B cell (primary cell): ENCODE data around the gene AGPAT3. TPM values are rescaled to one million over a fixed set of nuclear protein-coding genes. Genes with fewer than 3 reads are reported as not detected.

Experiments used
- ATAC-seq: fragments of 200-7000 bp; cut with Tn5 transposase; one replicate; pipeline ENCODE4 v1.10.0; 2021; ENCODE audit warnings: low read depth, mild to moderate bottlenecking, moderate number of reproducible peaks, moderate library complexity
- CTCF ChIA-PET: fragments of 350-600 bp; sonication (Branson Sonifier 250); formaldehyde crosslinking; loops from one replicate; lab custom pipeline; 2021; ENCODE audit warnings: antibody characterized with exemption, inconsistent platforms; lab: Charles Lee
- POLR2A ChIA-PET: fragments of 350-600 bp; sonication (Branson Sonifier 250); formaldehyde crosslinking; loops from one replicate; lab custom pipeline; 2021; ENCODE audit warnings: antibody characterized with exemption; lab: Charles Lee
- DNase-seq: peaks from one replicate; pipeline ENCODE4 v3.0.0; 2013
- H2AFZ ChIP-seq: 2 replicates; pipeline ENCODE4 v1.6.1; 2012; ENCODE audit warnings: mild to moderate bottlenecking, low read depth, low read length; ENCODE audit not compliant: insufficient read depth, poor library complexity, severe bottlenecking
- H3K27ac ChIP-seq, 2 donors: 1 replicate in 1 of 2; 2 replicates in 1 of 2; pipeline ENCODE4 v1.5.1; 2012 to 2013; ENCODE audit warnings: low read length in 2 of 2, mild to moderate bottlenecking in 2 of 2, moderate library complexity in 1 of 2
- H3K27me3 ChIP-seq, 4 experiments: fragments of 200-600 bp in 1 of 4; sonication (generic) in 1 of 4; replicated peaks in 1 of 4; 1 replicate in 2 of 4; 2 replicates in 2 of 4; pipeline versions ENCODE4 v1.6.1 to v1.7.0; 2013 to 2016; ENCODE audit warnings: low read length in 3 of 4, mild to moderate bottlenecking in 2 of 4, mixed read lengths in 1 of 4, moderate library complexity in 1 of 4; ENCODE audit not compliant: insufficient read depth in 4 of 4, control insufficient read depth in 3 of 4; ENCODE audit errors: control extremely low read depth in 1 of 4
- H3K36me3 ChIP-seq, 2 experiments: replicated peaks in 1 of 2; 1 replicate in 1 of 2; 2 replicates in 1 of 2; pipeline versions ENCODE4 v1.6.1 to v1.7.1; 2013; ENCODE audit warnings: low read length in 1 of 2; ENCODE audit not compliant: insufficient read depth in 2 of 2, control insufficient read depth in 1 of 2; ENCODE audit errors: control extremely low read depth in 1 of 2, extremely low read depth in 1 of 2
- H3K4me1 ChIP-seq, 2 donors: fragments of 200-600 bp in 1 of 2; sonication (generic) in 1 of 2; 1 replicate in 1 of 2; 2 replicates in 1 of 2; pipeline versions ENCODE4 v1.5.1 to v1.6.1; 2013 to 2017; ENCODE audit warnings: low read length in 2 of 2; ENCODE audit not compliant: control insufficient read depth in 2 of 2, insufficient read depth in 2 of 2
- H3K4me2 ChIP-seq: replicated peaks from 2 replicates; pipeline ENCODE3; 2012; ENCODE audit warnings: mild to moderate bottlenecking, low read depth, low read length; ENCODE audit not compliant: poor library complexity, severe bottlenecking
- H3K4me3 ChIP-seq, 5 experiments: fragments of 200-600 bp in 1 of 5; sonication (generic) in 1 of 5; 1 replicate in 3 of 5; 2 replicates in 2 of 5; pipeline versions ENCODE4 v1.5.1 to v1.7.0; 2011 to 2016; ENCODE audit warnings: low read length in 4 of 5, mild to moderate bottlenecking in 4 of 5, low read depth in 2 of 5, control low read depth in 1 of 5, moderate library complexity in 1 of 5; ENCODE audit not compliant: insufficient read depth in 1 of 5; ENCODE audit errors: control extremely low read depth in 1 of 5, extremely low read depth in 1 of 5
- H3K79me2 ChIP-seq: fragments of 200-600 bp; sonication (generic); one replicate; pipeline ENCODE4 v1.6.0; 2016; ENCODE audit warnings: low read length; ENCODE audit not compliant: control insufficient read depth, insufficient read depth
- H3K9ac ChIP-seq: fragments of 200-600 bp; sonication (generic); 2 replicates; pipeline ENCODE4 v1.6.1; 2017; ENCODE audit warnings: mild to moderate bottlenecking, low read length, moderate library complexity
- H3K9me3 ChIP-seq, 3 donors: one replicate each; pipeline versions ENCODE4 v1.6.1 to v1.7.1; 2013; ENCODE audit warnings: low read length in 2 of 3; ENCODE audit not compliant: control insufficient read depth in 2 of 3, insufficient read depth in 1 of 3; ENCODE audit errors: control extremely low read depth in 1 of 3
- H4K20me1 ChIP-seq: 2 replicates; pipeline ENCODE4 v1.6.0; 2012; ENCODE audit warnings: mild to moderate bottlenecking, low read length; ENCODE audit not compliant: insufficient read depth, control insufficient read depth, poor library complexity, severe bottlenecking
- H3K27ac Mint-ChIP-seq: one replicate; pipeline ENCODE4 v1.8.0; 2021; ENCODE audit warnings: mixed read lengths
- H3K27me3 Mint-ChIP-seq: one replicate; pipeline ENCODE4 v1.8.0; 2021; ENCODE audit warnings: mixed read lengths
- H3K4me1 Mint-ChIP-seq: one replicate; pipeline ENCODE4 v1.8.0; 2021; ENCODE audit warnings: mixed read lengths
- H3K4me3 Mint-ChIP-seq: one replicate; pipeline ENCODE4 v1.8.0; 2021; ENCODE audit warnings: mixed read lengths
- H3K9me3 Mint-ChIP-seq: one replicate; pipeline ENCODE4 v1.8.0; 2022; ENCODE audit warnings: mixed read lengths; ENCODE audit not compliant: insufficient read depth
- CTCF ChIP-seq: fragments of 200-600 bp; IDR thresholded peaks from one replicate; pipeline ENCODE4 v1.8.0; 2022; ENCODE audit warnings: antibody characterized with exemption, mild to moderate bottlenecking
- EZH2 ChIP-seq: IDR thresholded peaks from 2 replicates; pipeline ENCODE4 v1.6.1; 2012; ENCODE audit warnings: borderline replicate concordance, low read depth, mild to moderate bottlenecking, moderate library complexity, low read length; ENCODE audit not compliant: insufficient read depth, poor library complexity, severe bottlenecking
- WGBS: methylation state at CpG from one replicate; pipeline ENCODE4 v1.1.5; 2013; ENCODE audit warnings: missing lambda C conversion rate; ENCODE audit not compliant: insufficient coverage; 5-methylcytosine and 5-hydroxymethylcytosine counted together
- intact Hi-C: fragments of 100-400 bp; cut with micrococcal nuclease; formaldehyde crosslinking; loops from one replicate; pipeline ENCODE4 v1.10.0; 2022
- polyA plus RNA-seq: library from polyadenylated mRNA; depleted of rRNA; stranded (reverse); fragments of >200 nt; gene quantifications from 2 replicates; pipeline ENCODE4 v1.2.3, GENCODE V29; 2012
- total RNA-seq, 2 donors: library from RNA; stranded (reverse); fragments of 120-200 nt in 1 of 2; gene quantifications; 1 replicate in 1 of 2; 2 replicates in 1 of 2; pipeline versions ENCODE4 v1.2.3 to v1.2.4, GENCODE V29; 2013 to 2022

The AGPAT3 gene
- total and polyA plus RNA-seq, 2 donors (not counting 1 experiment from before 2014, with no cell fraction given): 14.3 to 49.3 TPM

DNA sequence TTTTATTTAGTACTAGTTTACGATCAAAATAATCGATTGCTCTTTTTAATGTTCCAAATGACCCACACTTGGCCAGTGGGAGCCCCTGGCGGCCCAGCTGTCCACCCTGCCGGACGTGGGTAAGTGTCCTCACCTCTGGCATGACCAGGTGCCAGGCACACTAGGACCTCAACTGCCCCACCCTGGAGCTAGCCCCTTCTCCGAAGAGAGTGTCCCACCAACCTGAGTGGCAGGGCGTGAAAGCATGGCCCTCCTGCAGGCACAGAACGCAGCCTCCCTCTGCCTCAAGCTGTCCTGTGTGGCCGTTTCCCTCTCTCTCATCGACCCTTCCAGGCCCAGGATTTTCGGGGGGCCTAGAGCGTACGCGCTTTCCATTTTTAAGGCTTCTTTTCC is 32.9 kb upstream of the AGPAT3 start:
- H3K9me3 Mint-ChIP-seq: no peaks in the 10 kb centered on the region
- no peak overlapping the region for H3K4me2 ChIP-seq
- POLR2A ChIA-PET: no interaction called here
- H3K27ac Mint-ChIP-seq: no peak overlapping the region
- intact Hi-C loops: no loop called here
- TF ChIP-seq EZH2: no peak
- TF ChIP-seq CTCF: no peak
- ATAC-seq (no peak), DNase-seq (no peak)
- peaks cover 0 to 14% (median 0%) of the 10 kb centered on the region in 3 donors for H3K9me3 ChIP-seq
- 96% methylated on average over 14 of the region's 14 CpGs for WGBS
- no peaks in the 10 kb centered on the region for H3K4me1 Mint-ChIP-seq
- peaks cover 0 to 35% (median 5%) of the 10 kb centered on the region in 4 experiments for H3K27me3 ChIP-seq
- H3K27ac ChIP-seq: no peak overlapping the region
- peaks cover 41% of the 10 kb centered on the region for H3K27me3 Mint-ChIP-seq
- no peak overlapping the region for H3K9ac ChIP-seq
- H3K4me1 ChIP-seq: peaks cover 3 to 10% of the 10 kb centered on the region in 2 donors
- no peak overlapping the region for H3K4me3 Mint-ChIP-seq
- CTCF ChIA-PET: interaction anchor here (0.6 kb wide), 1 partner anchor 907 kb away, joined by 3 read pairs; no protein-coding TSS in a partner anchor
- no peaks in the 10 kb centered on the region for H3K36me3 ChIP-seq
- no peaks in the 10 kb centered on the region for H4K20me1 ChIP-seq
- no peak overlapping the region for H2AFZ ChIP-seq
- H3K4me3 ChIP-seq: no peak overlapping the region
- H3K79me2 ChIP-seq: no peaks in the 10 kb centered on the region

DNA sequence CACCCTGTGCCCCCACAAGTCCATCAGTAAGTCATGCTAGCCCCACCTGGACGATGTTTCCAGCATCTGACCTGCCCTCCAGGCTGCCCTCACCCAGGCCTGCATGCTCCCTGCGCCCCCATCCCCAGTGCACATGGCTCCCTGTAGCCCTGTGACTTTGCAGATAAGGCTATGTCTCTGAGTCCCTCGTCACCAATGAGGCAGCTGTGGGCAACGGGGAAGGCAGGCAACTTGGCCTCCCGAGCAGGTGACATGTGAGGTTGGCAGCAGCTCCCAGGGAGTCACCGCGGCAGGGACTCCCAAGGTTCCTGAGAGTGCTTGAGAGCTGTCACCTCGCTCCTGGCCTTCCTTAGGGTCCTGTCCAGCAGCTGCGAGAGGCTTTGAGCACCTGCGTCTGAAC is 32.4 kb upstream of the AGPAT3 start:
- Histone ChIP-seq H3K4me3 (no peak overlapping the region), H3K79me2 (no peaks in the 10 kb centered on the region), H2AFZ (no peak overlapping the region), H3K36me3 (no peaks in the 10 kb centered on the region), H4K20me1 (no peaks in the 10 kb centered on the region), H3K27ac (no peak overlapping the region), H3K4me2 (no peak overlapping the region), H3K9ac (no peak overlapping the region), H3K4me1 (peaks cover 3 to 10% of the 10 kb centered on the region in 2 donors), H3K27me3 (peaks cover 0 to 35% (median 5%) of the 10 kb centered on the region in 4 experiments), H3K9me3 (peaks cover 0 to 14% (median 0%) of the 10 kb centered on the region in 3 donors)
- no peak for DNase-seq
- no peak for ATAC-seq
- TF ChIP-seq EZH2: no peak
- no peak for TF ChIP-seq CTCF
- ChIA-PET POLR2A (no interaction called here), CTCF (no interaction called here)
- Mint-ChIP-seq H3K9me3 (no peaks in the 10 kb centered on the region), H3K27me3 (peaks cover 45% of the 10 kb centered on the region), H3K27ac (no peak overlapping the region), H3K4me1 (no peaks in the 10 kb centered on the region), H3K4me3 (no peak overlapping the region)
- WGBS: 87% methylated on average over 10 of the region's 10 CpGs
- intact Hi-C loops: no loop called here
